Naive B cell (primary cell): ENCODE measurements around the gene SLBP. TPM values are rescaled to one million over a fixed set of nuclear protein-coding genes. Genes with fewer than 3 reads are reported as not detected.

Source experiments
- ATAC-seq, 2 donors: fragments of 150-1000 bp; cut with Tn5 transposase; 2 replicates each; pipeline ENCODE4 v1.10.0; 2021; ENCODE audit warnings: low read depth in 2 of 2, mild to moderate bottlenecking in 2 of 2, moderate library complexity in 2 of 2
- DNase-seq: peaks from one replicate; pipeline ENCODE4 v3.0.0; 2022
- H3K27ac Mint-ChIP-seq, 6 donors: one replicate each; pipeline ENCODE4 v1.8.0; 2020 to 2022; ENCODE audit warnings: mild to moderate bottlenecking in 6 of 6, mixed read lengths in 6 of 6, moderate library complexity in 5 of 6, inconsistent platforms in 2 of 6
- H3K27me3 Mint-ChIP-seq, 3 donors: one replicate each; pipeline ENCODE4 v1.8.0; 2021 to 2022; ENCODE audit warnings: mixed read lengths in 3 of 3, mild to moderate bottlenecking in 1 of 3
- H3K36me3 Mint-ChIP-seq, 2 donors: one replicate each; pipeline ENCODE4 v1.8.0; 2020 to 2022; ENCODE audit warnings: mixed read lengths in 2 of 2, inconsistent platforms in 1 of 2, mild to moderate bottlenecking in 1 of 2
- H3K4me1 Mint-ChIP-seq, 3 donors: one replicate each; pipeline ENCODE4 v1.8.0; 2020 to 2022; ENCODE audit warnings: mixed read lengths in 3 of 3, inconsistent platforms in 1 of 3, mild to moderate bottlenecking in 1 of 3, moderate library complexity in 1 of 3
- H3K4me3 Mint-ChIP-seq, 8 donors: one replicate each; pipeline ENCODE4 v1.8.0; 2020 to 2022; ENCODE audit warnings: mild to moderate bottlenecking in 8 of 8, mixed read lengths in 8 of 8, moderate library complexity in 8 of 8, inconsistent platforms in 2 of 8
- H3K9me3 Mint-ChIP-seq, 7 donors: one replicate each; pipeline ENCODE4 v1.8.0; 2020 to 2022; ENCODE audit warnings: mixed read lengths in 7 of 7, mild to moderate bottlenecking in 5 of 7, inconsistent platforms in 2 of 7, moderate library complexity in 1 of 7
- polyA plus RNA-seq, 6 donors: library from polyadenylated mRNA; unstranded; fragments of 300-500 nt; fragmentation: Illumina TruSeq; gene quantifications; one replicate each; pipeline ENCODE4 v1.2.3, GENCODE V29; 2021; ENCODE audit warnings: low read depth in 6 of 6

Gene SLBP
- polyA plus RNA-seq, 6 donors from 2014 or later: 32.7 to 50.5 (median 43.4) TPM

DNA sequence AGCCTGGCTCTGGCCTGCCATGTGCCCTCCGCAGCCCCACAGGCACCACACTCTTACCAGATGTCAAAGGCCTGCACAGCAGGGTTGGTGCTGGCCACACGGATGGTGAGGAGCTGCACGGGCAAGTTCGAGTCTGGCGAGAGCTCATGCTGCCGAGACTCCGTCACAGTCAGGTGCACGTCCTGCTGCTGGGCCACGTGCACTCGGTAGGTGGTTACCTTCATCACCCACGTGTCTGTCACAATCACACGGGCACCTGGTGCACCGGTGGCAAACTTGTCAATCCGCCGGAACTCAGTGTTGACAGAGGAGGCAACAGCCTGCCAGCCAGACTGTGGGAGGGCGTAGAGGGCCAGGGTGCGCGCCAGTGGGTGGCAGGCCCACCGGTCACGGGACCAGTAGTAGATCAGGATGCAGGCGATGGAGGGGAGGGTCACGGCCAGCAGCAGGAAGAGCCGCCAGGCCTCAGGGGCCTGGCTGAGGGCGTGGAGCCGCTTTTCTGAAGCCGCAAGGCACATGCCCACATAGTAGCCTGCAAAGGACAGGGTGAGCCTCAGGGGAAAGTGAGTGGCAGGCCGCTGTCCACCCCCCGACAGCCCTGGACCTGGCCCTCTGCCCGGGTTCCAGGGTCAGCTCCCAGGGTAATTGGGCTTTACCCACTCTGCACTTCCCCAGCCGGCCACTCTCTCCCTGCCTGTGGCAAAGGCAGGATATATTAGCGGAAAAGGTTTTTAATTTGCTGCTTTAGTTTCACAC lies 6.2 kb upstream of the SLBP start:
- H3K4me3 Mint-ChIP-seq: peak overlapping the region in 7 of 8 donors; percentile 32 to 89 (median 81)
- H3K27ac Mint-ChIP-seq: peak overlapping the region in 4 of 6 donors; percentile 51 to 100 (median 72)
- H3K36me3 Mint-ChIP-seq: no peaks in the 10 kb centered on the region
- DNase-seq (no peak), ATAC-seq (no peak)
- no peaks in the 10 kb centered on the region for H3K9me3 Mint-ChIP-seq
- peaks cover 44 to 66% (median 56%) of the 10 kb centered on the region in 3 donors for H3K4me1 Mint-ChIP-seq
- H3K27me3 Mint-ChIP-seq: no peaks in the 10 kb centered on the region

- H3K4me1 Mint-ChIP-seq: peaks cover 35 to 61% (median 48%) of the 10 kb centered on the region in 3 donors
- H3K9me3 Mint-ChIP-seq: no peaks in the 10 kb centered on the region
- peak overlapping the region in 1 of 8 donors; percentile 15 for H3K4me3 Mint-ChIP-seq
- DNase-seq: no peak
- H3K27me3 Mint-ChIP-seq: no peaks in the 10 kb centered on the region
- H3K36me3 Mint-ChIP-seq: no peaks in the 10 kb centered on the region
- peak overlapping the region in 1 of 6 donors; percentile 100 for H3K27ac Mint-ChIP-seq
- ATAC-seq: no peak
Observed at GRCh38 chr4:1717129-1718094, 5.3 kb upstream of the SLBP start.

GRCh38 chr4:1716065-1716945 lies 4.2 kb upstream of the SLBP start:
- Mint-ChIP-seq H3K4me3 (peak overlapping the region in 7 of 8 donors; percentile 20 to 99 (median 89)), H3K4me1 (peaks cover 30 to 57% (median 44%) of the 10 kb centered on the region in 3 donors), H3K36me3 (no peaks in the 10 kb centered on the region), H3K9me3 (no peaks in the 10 kb centered on the region), H3K27ac (peak overlapping the region in 5 of 6 donors; percentile 49 to 99 (median 98)), H3K27me3 (no peaks in the 10 kb centered on the region)
- no peak for DNase-seq
- ATAC-seq: no peak

DNA sequence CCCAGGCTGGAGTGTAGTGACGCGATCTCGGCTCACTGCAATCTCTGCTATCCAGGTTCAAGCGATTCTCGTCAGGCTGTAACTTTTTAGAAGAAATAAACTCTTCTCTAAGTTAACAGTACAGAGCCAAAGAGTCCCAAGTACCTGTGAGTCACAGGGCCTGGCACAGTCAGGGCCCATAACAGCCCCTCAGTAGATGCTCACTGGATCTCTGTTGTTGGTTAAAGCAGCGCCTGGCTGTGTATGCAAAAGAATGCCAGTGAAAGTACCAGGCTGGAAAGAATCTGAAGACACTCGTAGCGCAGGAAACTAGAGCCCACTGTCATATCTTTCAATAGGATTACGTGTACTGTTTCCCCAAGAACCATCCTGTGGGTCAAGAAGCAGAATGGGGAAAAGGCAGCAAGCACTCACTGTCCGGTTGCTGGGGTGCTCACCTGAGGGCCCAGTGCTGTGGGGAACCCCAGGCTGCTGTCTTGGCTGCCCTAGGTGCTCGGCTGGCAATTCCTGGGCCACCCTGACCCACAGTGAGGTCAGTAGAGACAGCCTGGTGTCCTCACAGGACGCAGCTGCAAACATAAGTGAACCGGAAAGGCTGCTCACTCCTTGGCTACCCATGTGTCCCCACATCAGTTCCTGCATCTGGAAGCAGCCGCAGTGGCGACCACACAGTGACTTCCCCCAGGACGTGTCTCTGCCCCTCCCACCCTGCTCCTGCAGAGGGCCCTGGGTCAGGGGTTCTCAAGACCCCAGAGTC lies 3.1 kb upstream of the SLBP start:
- H3K4me3 Mint-ChIP-seq: peak overlapping the region; percentile 66 to 99 (median 94)
- DNase-seq (peak; percentile 64), ATAC-seq (peak; percentile 16 to 33)
- peak overlapping the region; percentile 92 to 99 (median 97) for H3K27ac Mint-ChIP-seq
- peaks cover 36 to 66% (median 49%) of the 10 kb centered on the region in 3 donors for H3K4me1 Mint-ChIP-seq
- no peaks in the 10 kb centered on the region for H3K27me3 Mint-ChIP-seq
- peaks cover 0 to under 1% of the 10 kb centered on the region in 2 donors for H3K36me3 Mint-ChIP-seq
- no peaks in the 10 kb centered on the region for H3K9me3 Mint-ChIP-seq

- Mint-ChIP-seq H3K4me3 (peak overlapping the region; percentile 66 to 99 (median 96)), H3K27me3 (no peaks in the 10 kb centered on the region), H3K36me3 (peaks cover 0 to 5% of the 10 kb centered on the region in 2 donors), H3K27ac (peak overlapping the region; percentile 92 to 99 (median 98)), H3K4me1 (peaks cover 34 to 65% (median 49%) of the 10 kb centered on the region in 3 donors), H3K9me3 (no peaks in the 10 kb centered on the region)
- no peak for ATAC-seq
- no peak for DNase-seq
Observed at GRCh38 chr4:1714303-1715001, 2.3 kb upstream of the SLBP start.

DNA sequence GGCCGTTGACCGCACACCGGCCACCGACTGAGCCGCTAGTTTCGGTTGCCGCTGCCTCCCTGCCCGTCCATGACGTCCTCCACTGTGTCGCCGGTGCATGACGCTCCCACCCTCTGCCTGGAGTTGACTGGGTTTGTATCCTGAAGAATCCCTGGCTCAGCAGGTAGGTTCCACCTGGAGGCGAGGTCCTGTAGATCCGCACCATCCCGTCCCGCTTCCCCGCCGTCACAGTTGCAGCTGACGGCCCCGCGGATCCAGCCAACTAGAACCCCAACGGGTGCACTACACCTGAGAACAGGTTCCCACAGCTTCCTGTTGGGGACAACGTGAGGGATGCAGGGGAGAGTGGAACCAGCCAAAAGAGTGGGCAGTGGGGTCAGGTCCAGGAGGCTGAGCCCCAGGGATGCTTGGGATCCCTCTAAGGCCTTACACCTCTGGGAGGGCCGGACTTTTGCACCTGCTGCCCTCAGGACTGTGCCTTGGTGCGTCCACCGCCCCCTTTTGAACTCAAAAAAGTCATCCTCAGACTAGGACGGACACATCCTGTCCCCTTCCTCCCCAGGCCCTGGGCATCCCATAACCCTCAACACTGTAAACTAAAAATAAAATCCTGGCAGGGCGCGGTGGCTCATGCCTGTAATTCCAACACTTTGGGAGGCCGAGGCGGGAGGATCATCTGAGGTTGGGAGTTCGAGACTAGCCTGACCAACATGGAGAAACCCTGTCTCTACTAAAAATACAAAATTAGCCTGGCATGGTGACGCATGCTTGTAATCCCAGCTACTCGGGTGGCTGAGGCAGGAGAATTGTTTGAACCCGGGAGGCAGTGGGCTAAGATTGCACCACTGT lies 1.1 kb upstream of the SLBP start:
- H3K4me3 Mint-ChIP-seq: peak overlapping the region; percentile 89 to 99 (median 96)
- ATAC-seq (no peak), DNase-seq (no peak)
- peaks cover 36 to 65% (median 50%) of the 10 kb centered on the region in 3 donors for H3K4me1 Mint-ChIP-seq
- H3K27ac Mint-ChIP-seq: peak overlapping the region; percentile 95 to 99 (median 98)
- H3K9me3 Mint-ChIP-seq: no peaks in the 10 kb centered on the region
- no peaks in the 10 kb centered on the region for H3K27me3 Mint-ChIP-seq
- H3K36me3 Mint-ChIP-seq: peaks cover 0 to 5% of the 10 kb centered on the region in 2 donors

GRCh38 chr4:1711571-1712215 lies 426 bp downstream of the SLBP start:
- DNase-seq (peak; percentile 19), ATAC-seq (peak; percentile 3)
- Mint-ChIP-seq H3K27ac (peak overlapping the region; percentile 89 to 97 (median 96)), H3K27me3 (no peaks in the 10 kb centered on the region), H3K36me3 (peaks cover 0 to 5% of the 10 kb centered on the region in 2 donors), H3K9me3 (no peaks in the 10 kb centered on the region), H3K4me3 (peak overlapping the region; percentile 84 to 95 (median 91)), H3K4me1 (peaks cover 33 to 64% (median 47%) of the 10 kb centered on the region in 3 donors)

DNA sequence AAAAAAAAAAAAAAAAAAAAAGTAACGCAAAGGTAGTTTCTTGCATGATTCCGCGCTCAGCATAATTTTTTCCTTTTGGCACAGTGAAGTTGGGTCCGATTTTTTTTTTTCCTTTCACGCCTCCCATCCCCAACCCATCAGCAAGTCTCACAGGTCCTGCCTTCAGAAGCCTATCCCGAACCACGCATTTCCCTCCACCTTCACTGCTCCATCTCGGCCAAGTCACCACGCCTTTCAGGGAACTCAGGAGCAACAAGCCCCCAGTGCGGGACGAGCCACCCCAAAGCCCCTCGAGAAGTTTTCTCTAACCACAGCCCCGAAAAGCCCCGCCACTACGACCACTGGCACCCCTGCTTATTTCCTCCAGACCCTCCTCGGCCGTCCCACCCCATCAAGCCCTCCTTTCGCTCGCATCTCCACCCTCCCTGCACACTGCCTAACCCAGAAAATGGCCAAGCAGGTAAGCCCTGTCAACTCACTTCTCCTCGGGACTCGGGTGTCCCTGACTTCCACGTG lies 1.0 kb downstream of the SLBP start:
- Mint-ChIP-seq H3K27me3 (no peaks in the 10 kb centered on the region), H3K9me3 (no peaks in the 10 kb centered on the region), H3K4me3 (peak overlapping the region; percentile 84 to 95 (median 91)), H3K4me1 (peaks cover 31 to 62% (median 46%) of the 10 kb centered on the region in 3 donors), H3K36me3 (peaks cover 0 to 5% of the 10 kb centered on the region in 2 donors), H3K27ac (peak overlapping the region; percentile 89 to 97 (median 96))
- no peak for ATAC-seq
- no peak for DNase-seq

DNA sequence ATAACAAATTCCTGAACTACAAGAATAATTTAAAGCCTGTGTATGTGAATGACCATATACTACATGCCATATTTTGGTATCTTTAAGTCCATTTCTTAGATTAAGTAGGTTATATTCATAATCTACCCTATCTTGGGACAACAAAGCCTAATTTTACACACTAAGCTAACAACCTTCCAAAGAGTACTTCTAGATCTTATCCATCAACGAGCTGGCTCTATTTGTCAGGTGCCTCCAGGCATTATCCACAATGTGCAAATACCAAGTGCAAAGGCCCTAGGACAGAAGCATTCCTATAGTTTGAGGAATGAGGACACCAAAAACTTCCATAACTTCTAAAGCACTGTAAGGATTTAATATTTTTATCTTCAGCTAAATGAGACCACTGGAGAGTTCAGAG lies 3.5 kb downstream of the SLBP start:
- Mint-ChIP-seq H3K27ac (peak overlapping the region in 1 of 6 donors; percentile 39), H3K9me3 (no peaks in the 10 kb centered on the region), H3K4me3 (peak overlapping the region in 4 of 8 donors; percentile 8 to 90 (median 48)), H3K27me3 (no peaks in the 10 kb centered on the region), H3K4me1 (peaks cover 17 to 36% (median 25%) of the 10 kb centered on the region in 3 donors), H3K36me3 (peaks cover 0 to 5% of the 10 kb centered on the region in 2 donors)
- DNase-seq (no peak), ATAC-seq (no peak)

GRCh38 chr4:1706358-1706757 lies 5.8 kb downstream of the SLBP start:
- DNase-seq: no peak
- H3K27ac Mint-ChIP-seq: peak overlapping the region in 1 of 6 donors; percentile 80
- H3K4me3 Mint-ChIP-seq: no peak overlapping the region
- no peak for ATAC-seq
- no peaks in the 10 kb centered on the region for H3K9me3 Mint-ChIP-seq
- H3K36me3 Mint-ChIP-seq: peaks cover 5 to 7% of the 10 kb centered on the region in 2 donors
- H3K27me3 Mint-ChIP-seq: no peaks in the 10 kb centered on the region
- H3K4me1 Mint-ChIP-seq: peaks cover 23 to 31% (median 25%) of the 10 kb centered on the region in 3 donors
